Prostate gland (tissue), 2 donors: ENCODE results near the gene WDTC1.

Source experiments
- POLR2A ChIP-seq: fragments of 450-650 bp; IDR thresholded peaks from one replicate; pipeline ENCODE4 v1.6.1; 2016; ENCODE audit warnings: antibody characterized with exemption, mild to moderate bottlenecking
- POLR2AphosphoS5 ChIP-seq: sonication (generic); formaldehyde crosslinking; IDR thresholded peaks from one replicate; pipeline ENCODE4 v1.6.1; 2017; ENCODE audit warnings: antibody characterized with exemption
- TF ChIP-seq, protein P1 (sequence below), 4 experiments: fragments of 200-600 bp in 2 of 4; fragments of 450-650 bp in 2 of 4; sonication (generic) in 2 of 4; IDR thresholded peaks; 1 replicate in 3 of 4; 2 replicates in 1 of 4; pipeline ENCODE4 v1.5.1; 2016 to 2019; ENCODE audit warnings: antibody characterized with exemption in 4 of 4, mild to moderate bottlenecking in 2 of 4, moderate library complexity in 2 of 4

- TF ChIP-seq, protein P1, sequence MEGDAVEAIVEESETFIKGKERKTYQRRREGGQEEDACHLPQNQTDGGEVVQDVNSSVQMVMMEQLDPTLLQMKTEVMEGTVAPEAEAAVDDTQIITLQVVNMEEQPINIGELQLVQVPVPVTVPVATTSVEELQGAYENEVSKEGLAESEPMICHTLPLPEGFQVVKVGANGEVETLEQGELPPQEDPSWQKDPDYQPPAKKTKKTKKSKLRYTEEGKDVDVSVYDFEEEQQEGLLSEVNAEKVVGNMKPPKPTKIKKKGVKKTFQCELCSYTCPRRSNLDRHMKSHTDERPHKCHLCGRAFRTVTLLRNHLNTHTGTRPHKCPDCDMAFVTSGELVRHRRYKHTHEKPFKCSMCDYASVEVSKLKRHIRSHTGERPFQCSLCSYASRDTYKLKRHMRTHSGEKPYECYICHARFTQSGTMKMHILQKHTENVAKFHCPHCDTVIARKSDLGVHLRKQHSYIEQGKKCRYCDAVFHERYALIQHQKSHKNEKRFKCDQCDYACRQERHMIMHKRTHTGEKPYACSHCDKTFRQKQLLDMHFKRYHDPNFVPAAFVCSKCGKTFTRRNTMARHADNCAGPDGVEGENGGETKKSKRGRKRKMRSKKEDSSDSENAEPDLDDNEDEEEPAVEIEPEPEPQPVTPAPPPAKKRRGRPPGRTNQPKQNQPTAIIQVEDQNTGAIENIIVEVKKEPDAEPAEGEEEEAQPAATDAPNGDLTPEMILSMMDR (IDR thresholded peaks at IDR 0.05): no peak
- TF ChIP-seq POLR2AphosphoS5 (no peak), POLR2A (no peak)
Observed at GRCh38 chr1:27302612-27303011, 68.2 kb downstream of the WDTC1 start.
